Peyer's patch (tissue), 4 donors: ENCODE data around the gene HCRTR1. TPM values are rescaled to one million over a fixed set of nuclear protein-coding genes. Genes with fewer than 3 reads are reported as not detected.

Experiments
- DNase-seq, 3 donors: peaks; one replicate each; pipeline ENCODE4 v3.0.0-alpha.2; 2017 to 2019
- H3K27ac ChIP-seq, 4 donors: fragments of 200-600 bp; sonication (generic); one replicate each; pipeline ENCODE4 v1.5.1; 2016 to 2019
- H3K27me3 ChIP-seq, 2 donors: fragments of 200-600 bp; sonication (generic); one replicate each; pipeline ENCODE4 v1.5.1; 2019
- H3K36me3 ChIP-seq, 3 donors: fragments of 200-600 bp; sonication (generic); one replicate each; pipeline ENCODE4 v1.5.1; 2016 to 2019
- H3K4me1 ChIP-seq, 4 donors: fragments of 200-600 bp; sonication (generic); one replicate each; pipeline ENCODE4 v1.5.1; 2016 to 2019
- H3K4me3 ChIP-seq, 4 donors: fragments of 200-600 bp; sonication (generic); 1 replicate in 3 of 4; 2 replicates in 1 of 4; pipeline ENCODE4 v1.5.1; 2016 to 2019; ENCODE audit warnings: mild to moderate bottlenecking in 1 of 4
- H3K9me3 ChIP-seq, 4 donors: fragments of 200-600 bp; sonication (generic); one replicate each; pipeline ENCODE4 v1.5.1; 2016 to 2019; ENCODE audit warnings: mild to moderate bottlenecking in 1 of 4
- POLR2A ChIP-seq, 2 donors: fragments of 450-650 bp; IDR thresholded peaks; one replicate each; pipeline ENCODE4 v1.5.1; 2017; ENCODE audit warnings: antibody characterized with exemption in 2 of 2, mild to moderate bottlenecking in 2 of 2, moderate library complexity in 2 of 2
- total RNA-seq, 4 donors: library from RNA; depleted of rRNA; stranded (reverse); fragments of >200 nt; gene quantifications; one replicate each; pipeline ENCODE4 v1.1.0, GENCODE V29; 2016
- TF ChIP-seq, protein P1 (sequence below), 6 experiments: fragments of 450-650 bp in 4 of 6; fragments of 200-600 bp in 2 of 6; sonication (generic) in 1 of 6; IDR thresholded peaks; one replicate each; pipeline ENCODE4 v1.5.1; 2017 to 2019; ENCODE audit warnings: antibody characterized with exemption in 6 of 6, mild to moderate bottlenecking in 3 of 6, moderate library complexity in 1 of 6

HCRTR1 gene
- total RNA-seq, 4 donors from 2014 or later = not detected

DNA sequence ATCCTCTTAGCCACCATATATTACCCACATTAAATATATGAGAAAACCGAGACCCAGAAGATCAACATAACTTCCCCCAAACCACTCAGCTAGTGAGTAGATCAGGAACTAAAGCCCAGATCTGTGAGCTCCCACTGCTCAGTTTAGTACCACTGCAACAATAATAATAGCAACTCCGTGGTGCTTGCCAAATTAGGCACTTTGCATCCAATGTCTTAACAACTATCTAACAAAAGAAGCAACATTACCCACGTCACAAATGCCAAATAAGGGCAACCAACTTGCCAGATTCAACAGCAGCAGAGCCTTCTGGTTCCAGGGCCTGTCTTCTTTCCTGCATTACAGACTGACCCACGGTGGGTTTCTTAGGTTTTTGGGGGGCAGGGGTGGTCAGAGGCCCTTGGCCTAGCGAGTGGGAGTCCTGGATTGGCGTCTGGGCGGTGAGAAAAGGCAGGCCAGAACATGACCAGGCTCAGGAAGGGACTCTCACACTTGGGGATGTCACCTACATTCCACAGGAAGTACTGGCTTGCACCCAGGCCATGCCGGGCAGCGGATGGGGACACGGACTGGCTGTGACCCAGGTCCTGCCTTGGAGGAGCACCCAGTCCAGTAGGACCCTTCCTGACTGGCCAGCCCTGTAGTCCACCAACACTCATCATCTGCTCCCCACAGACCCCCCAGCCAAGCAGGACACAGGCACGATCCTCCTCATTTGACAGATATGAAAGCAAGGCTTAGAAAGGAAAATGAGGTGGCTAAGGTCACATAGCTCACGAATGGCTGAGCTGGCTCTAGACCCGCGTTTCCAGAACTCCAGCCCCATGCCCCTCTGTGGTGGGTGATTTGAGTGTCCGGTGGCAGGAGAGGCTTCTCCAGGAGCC, 4.6 kb downstream of the HCRTR1 start:
- Histone ChIP-seq H3K4me1 (peaks cover 0 to 11% (median 9%) of the 10 kb centered on the region in 4 donors), H3K27me3 (no peaks in the 10 kb centered on the region), H3K4me3 (no peak overlapping the region), H3K9me3 (no peaks in the 10 kb centered on the region), H3K27ac (no peak overlapping the region), H3K36me3 (no peaks in the 10 kb centered on the region)
- TF ChIP-seq, protein P1, sequence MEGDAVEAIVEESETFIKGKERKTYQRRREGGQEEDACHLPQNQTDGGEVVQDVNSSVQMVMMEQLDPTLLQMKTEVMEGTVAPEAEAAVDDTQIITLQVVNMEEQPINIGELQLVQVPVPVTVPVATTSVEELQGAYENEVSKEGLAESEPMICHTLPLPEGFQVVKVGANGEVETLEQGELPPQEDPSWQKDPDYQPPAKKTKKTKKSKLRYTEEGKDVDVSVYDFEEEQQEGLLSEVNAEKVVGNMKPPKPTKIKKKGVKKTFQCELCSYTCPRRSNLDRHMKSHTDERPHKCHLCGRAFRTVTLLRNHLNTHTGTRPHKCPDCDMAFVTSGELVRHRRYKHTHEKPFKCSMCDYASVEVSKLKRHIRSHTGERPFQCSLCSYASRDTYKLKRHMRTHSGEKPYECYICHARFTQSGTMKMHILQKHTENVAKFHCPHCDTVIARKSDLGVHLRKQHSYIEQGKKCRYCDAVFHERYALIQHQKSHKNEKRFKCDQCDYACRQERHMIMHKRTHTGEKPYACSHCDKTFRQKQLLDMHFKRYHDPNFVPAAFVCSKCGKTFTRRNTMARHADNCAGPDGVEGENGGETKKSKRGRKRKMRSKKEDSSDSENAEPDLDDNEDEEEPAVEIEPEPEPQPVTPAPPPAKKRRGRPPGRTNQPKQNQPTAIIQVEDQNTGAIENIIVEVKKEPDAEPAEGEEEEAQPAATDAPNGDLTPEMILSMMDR (IDR thresholded peaks at IDR 0.05) = no peak
- no peak for TF ChIP-seq POLR2A (IDR thresholded peaks at IDR 0.05)
- DNase-seq = peak in 1 of 3 donors; percentile 40

DNA sequence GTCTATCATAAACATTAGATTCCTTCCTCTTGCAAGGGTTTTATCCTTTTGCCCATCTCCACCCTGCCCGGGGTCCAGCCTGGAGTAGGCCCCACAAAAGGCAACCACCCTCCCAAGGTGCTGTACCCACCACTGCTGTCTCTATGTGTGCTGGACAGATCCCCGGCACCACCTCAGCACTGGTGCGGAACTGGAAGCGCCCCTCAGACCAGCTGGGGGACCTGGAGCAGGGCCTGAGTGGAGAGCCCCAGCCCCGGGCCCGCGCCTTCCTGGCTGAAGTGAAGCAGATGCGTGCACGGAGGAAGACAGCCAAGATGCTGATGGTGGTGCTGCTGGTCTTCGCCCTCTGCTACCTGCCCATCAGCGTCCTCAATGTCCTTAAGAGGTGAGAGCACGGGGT, 5.9 kb downstream of the HCRTR1 start:
- Histone ChIP-seq H3K4me3 (no peak overlapping the region), H3K27me3 (no peaks in the 10 kb centered on the region), H3K27ac (no peak overlapping the region), H3K4me1 (peaks cover 0 to 13% (median 0%) of the 10 kb centered on the region in 4 donors), H3K36me3 (peaks cover 0 to 9% (median 0%) of the 10 kb centered on the region in 3 donors), H3K9me3 (no peaks in the 10 kb centered on the region)
- TF ChIP-seq POLR2A (IDR thresholded peaks at IDR 0.05) = no peak
- TF ChIP-seq, protein P1 (IDR thresholded peaks at IDR 0.05) = no peak
- DNase-seq = peak in 1 of 3 donors; percentile 32

DNA sequence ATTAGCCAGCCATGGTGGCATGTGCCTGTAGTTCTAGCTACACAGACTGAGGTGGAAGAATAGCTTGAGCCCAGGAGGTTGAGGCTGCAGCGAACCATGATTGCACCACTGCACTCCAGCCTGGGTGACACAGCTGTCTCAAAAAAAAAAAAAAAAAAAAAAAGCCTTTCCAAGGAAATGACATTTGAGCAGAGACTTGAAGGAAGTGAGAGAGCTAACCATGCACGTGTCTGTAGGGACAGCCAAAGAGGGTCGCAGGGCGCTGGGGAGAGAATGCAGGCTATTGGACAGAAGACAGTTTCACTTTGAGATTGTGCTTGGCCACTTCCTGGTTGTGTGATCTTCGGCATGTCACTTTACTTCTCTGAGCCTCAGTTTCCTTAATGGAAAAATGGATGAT, 6.8 kb downstream of the HCRTR1 start:
- TF ChIP-seq, protein P1 (IDR thresholded peaks at IDR 0.05) = no peak
- no peak for TF ChIP-seq POLR2A (IDR thresholded peaks at IDR 0.05)
- no peaks in the 10 kb centered on the region for H3K27me3 ChIP-seq
- H3K27ac ChIP-seq = no peak overlapping the region
- H3K36me3 ChIP-seq = peaks cover 0 to 19% (median 0%) of the 10 kb centered on the region in 3 donors
- no peaks in the 10 kb centered on the region for H3K9me3 ChIP-seq
- no peak overlapping the region for H3K4me3 ChIP-seq
- H3K4me1 ChIP-seq = peaks cover 0 to 14% (median 0%) of the 10 kb centered on the region in 4 donors
- DNase-seq = peak in 1 of 3 donors; percentile 24

DNA sequence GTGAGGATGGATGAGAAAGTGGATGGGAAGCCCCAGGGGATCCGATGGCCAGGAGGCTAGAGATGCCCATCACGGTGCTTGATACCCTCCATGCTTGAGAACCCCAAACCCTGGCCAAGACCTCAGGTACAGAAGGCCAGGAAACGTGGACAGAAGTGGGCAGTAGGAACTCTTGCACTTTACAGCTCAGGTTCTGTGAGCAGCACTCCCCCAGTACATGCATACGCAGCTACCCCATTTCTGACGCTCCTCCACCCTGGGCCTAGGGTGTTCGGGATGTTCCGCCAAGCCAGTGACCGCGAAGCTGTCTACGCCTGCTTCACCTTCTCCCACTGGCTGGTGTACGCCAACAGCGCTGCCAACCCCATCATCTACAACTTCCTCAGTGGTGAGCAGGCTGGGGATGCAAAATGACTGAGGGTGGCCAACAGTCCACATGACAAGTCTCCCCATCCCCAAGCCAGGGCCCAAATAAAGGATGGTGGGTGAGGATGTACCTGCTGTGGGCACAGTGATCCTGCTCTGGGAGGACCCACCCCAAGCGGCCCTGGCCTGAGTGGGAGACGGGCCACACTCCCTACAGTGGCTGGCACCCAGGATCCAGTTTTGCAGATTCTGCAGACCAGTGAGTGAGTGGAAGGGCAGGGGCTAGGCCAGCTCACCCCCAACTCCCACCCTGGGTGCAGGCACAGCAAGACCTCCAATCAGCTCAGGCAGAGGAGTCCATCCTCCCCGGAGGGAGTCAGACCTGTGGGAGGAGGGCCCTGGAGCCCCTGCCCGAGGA, 7.4 kb downstream of the HCRTR1 start:
- Histone ChIP-seq H3K4me1 (peaks cover 0 to 14% (median 0%) of the 10 kb centered on the region in 4 donors), H3K27ac (no peak overlapping the region)

More for the DNA sequence above, 7.4 kb downstream of the HCRTR1 start:
- Histone ChIP-seq H3K4me3 (no peak overlapping the region), H3K36me3 (peaks cover 0 to 25% (median 0%) of the 10 kb centered on the region in 3 donors), H3K9me3 (no peaks in the 10 kb centered on the region), H3K27me3 (no peaks in the 10 kb centered on the region)
- TF ChIP-seq, protein P1 (IDR thresholded peaks at IDR 0.05) = no peak
- TF ChIP-seq POLR2A (IDR thresholded peaks at IDR 0.05) = no peak
- DNase-seq = peak in 1 of 3 donors; percentile 41
